ENCODE measurements around the gene SLC4A4.

SLC4A4 gene

GRCh38 chr4:71377561-71377960 lies 38.7 kb downstream of the SLC4A4 start:
- H3K4me3 Mint-ChIP-seq, result no peak overlapping the region
- H3K9me3 Mint-ChIP-seq, result no peaks in the 10 kb centered on the region
- ATAC-seq (ENCODE audit: low read depth) (no peak), DNase-seq (ENCODE audit: low spot score in 2 of 2) (no peak)
- no peaks in the 10 kb centered on the region for H3K36me3 Mint-ChIP-seq
- H3K4me1 Mint-ChIP-seq, result no peaks in the 10 kb centered on the region
- no peak overlapping the region for H3K27ac Mint-ChIP-seq
- H3K27me3 Mint-ChIP-seq, result peaks cover 2% of the 10 kb centered on the region

- no peak for ATAC-seq (ENCODE audit: low read depth)
- H3K4me1 Mint-ChIP-seq, result no peaks in the 10 kb centered on the region
- no peaks in the 10 kb centered on the region for H3K27me3 Mint-ChIP-seq
- no peak overlapping the region for H3K4me3 Mint-ChIP-seq
- H3K27ac Mint-ChIP-seq, result no peak overlapping the region
- no peaks in the 10 kb centered on the region for H3K9me3 Mint-ChIP-seq
- no peaks in the 10 kb centered on the region for H3K36me3 Mint-ChIP-seq
- DNase-seq (ENCODE audit: low spot score in 2 of 2), result no peak
Measured at GRCh38 chr4:71379126-71379525, 40.3 kb downstream of the SLC4A4 start.

GRCh38 chr4:71380788-71381187 lies 42.0 kb downstream of the SLC4A4 start:
- DNase-seq (ENCODE audit: low spot score in 2 of 2) (no peak), ATAC-seq (ENCODE audit: low read depth) (no peak)
- Mint-ChIP-seq H3K36me3 (no peaks in the 10 kb centered on the region), H3K4me3 (no peak overlapping the region), H3K4me1 (no peaks in the 10 kb centered on the region), H3K9me3 (no peaks in the 10 kb centered on the region), H3K27me3 (peaks cover 2% of the 10 kb centered on the region), H3K27ac (no peak overlapping the region)

GRCh38 chr4:71382125-71382899 lies 43.5 kb downstream of the SLC4A4 start:
- no peaks in the 10 kb centered on the region for H3K9me3 Mint-ChIP-seq
- H3K4me3 Mint-ChIP-seq, result no peak overlapping the region
- no peaks in the 10 kb centered on the region for H3K4me1 Mint-ChIP-seq
- no peak overlapping the region for H3K27ac Mint-ChIP-seq
- ATAC-seq (ENCODE audit: low read depth) (no peak), DNase-seq (ENCODE audit: low spot score in 2 of 2) (no peak)
- H3K36me3 Mint-ChIP-seq, result no peaks in the 10 kb centered on the region
- peaks cover 2% of the 10 kb centered on the region for H3K27me3 Mint-ChIP-seq

GRCh38 chr4:71382900-71383560 lies 44.2 kb downstream of the SLC4A4 start:
- H3K27ac Mint-ChIP-seq, result no peak overlapping the region
- H3K9me3 Mint-ChIP-seq, result no peaks in the 10 kb centered on the region
- peaks cover 2% of the 10 kb centered on the region for H3K27me3 Mint-ChIP-seq
- no peak for ATAC-seq (ENCODE audit: low read depth)
- DNase-seq (ENCODE audit: low spot score in 2 of 2), result no peak
- H3K4me3 Mint-ChIP-seq, result no peak overlapping the region
- H3K36me3 Mint-ChIP-seq, result no peaks in the 10 kb centered on the region
- no peaks in the 10 kb centered on the region for H3K4me1 Mint-ChIP-seq

- Mint-ChIP-seq H3K27me3 (peaks cover 3% of the 10 kb centered on the region), H3K9me3 (no peaks in the 10 kb centered on the region), H3K4me1 (no peaks in the 10 kb centered on the region), H3K36me3 (no peaks in the 10 kb centered on the region), H3K4me3 (no peak overlapping the region), H3K27ac (no peak overlapping the region)
- no peak for DNase-seq (ENCODE audit: low spot score in 2 of 2)
- no peak for ATAC-seq (ENCODE audit: low read depth)
Measured at GRCh38 chr4:71383984-71384383, 45.2 kb downstream of the SLC4A4 start.

- Mint-ChIP-seq H3K4me3 (no peak overlapping the region), H3K9me3 (no peaks in the 10 kb centered on the region), H3K27me3 (peaks cover 3% of the 10 kb centered on the region), H3K4me1 (no peaks in the 10 kb centered on the region), H3K27ac (no peak overlapping the region), H3K36me3 (no peaks in the 10 kb centered on the region)
- ATAC-seq (ENCODE audit: low read depth) (no peak), DNase-seq (ENCODE audit: low spot score in 2 of 2) (no peak)
Measured at GRCh38 chr4:71389149-71389827, 50.5 kb downstream of the SLC4A4 start.

- H3K4me1 Mint-ChIP-seq, result no peaks in the 10 kb centered on the region
- no peaks in the 10 kb centered on the region for H3K36me3 Mint-ChIP-seq
Measured at GRCh38 chr4:71392109-71392508, 53.3 kb downstream of the SLC4A4 start.

GRCh38 chr4:71396382-71396781 lies 57.6 kb downstream of the SLC4A4 start:
- no peak for DNase-seq (ENCODE audit: low spot score in 2 of 2)
- H3K27ac Mint-ChIP-seq, result no peak overlapping the region
- no peaks in the 10 kb centered on the region for H3K9me3 Mint-ChIP-seq
- H3K4me1 Mint-ChIP-seq, result no peaks in the 10 kb centered on the region
- no peak overlapping the region for H3K4me3 Mint-ChIP-seq
- no peaks in the 10 kb centered on the region for H3K36me3 Mint-ChIP-seq
- peaks cover 2% of the 10 kb centered on the region for H3K27me3 Mint-ChIP-seq
- ATAC-seq (ENCODE audit: low read depth), result no peak

More at GRCh38 chr4:71392109-71392508, 53.3 kb downstream of the SLC4A4 start:
- H3K27me3 Mint-ChIP-seq, result peaks cover 2% of the 10 kb centered on the region
- no peak overlapping the region for H3K27ac Mint-ChIP-seq
- ATAC-seq (ENCODE audit: low read depth) (no peak), DNase-seq (ENCODE audit: low spot score in 2 of 2) (no peak)
- H3K9me3 Mint-ChIP-seq, result no peaks in the 10 kb centered on the region
- no peak overlapping the region for H3K4me3 Mint-ChIP-seq

GRCh38 chr4:71400810-71401209 lies 62.0 kb downstream of the SLC4A4 start:
- H3K4me3 Mint-ChIP-seq, result no peak overlapping the region
- H3K36me3 Mint-ChIP-seq, result no peaks in the 10 kb centered on the region
- H3K27me3 Mint-ChIP-seq, result peaks cover 3% of the 10 kb centered on the region
- H3K9me3 Mint-ChIP-seq, result no peaks in the 10 kb centered on the region
- ATAC-seq (ENCODE audit: low read depth) (no peak), DNase-seq (ENCODE audit: low spot score in 2 of 2) (no peak)
- H3K27ac Mint-ChIP-seq, result no peak overlapping the region
- no peaks in the 10 kb centered on the region for H3K4me1 Mint-ChIP-seq

- Mint-ChIP-seq H3K27me3 (peaks cover 3% of the 10 kb centered on the region), H3K27ac (no peak overlapping the region), H3K9me3 (no peaks in the 10 kb centered on the region), H3K36me3 (no peaks in the 10 kb centered on the region), H3K4me3 (no peak overlapping the region), H3K4me1 (no peaks in the 10 kb centered on the region)
- no peak for DNase-seq (ENCODE audit: low spot score in 2 of 2)
- no peak for ATAC-seq (ENCODE audit: low read depth)
Measured at GRCh38 chr4:71402616-71403015, 63.8 kb downstream of the SLC4A4 start.

GRCh38 chr4:71404049-71404448 lies 65.2 kb downstream of the SLC4A4 start:
- H3K27me3 Mint-ChIP-seq, result peaks cover 3% of the 10 kb centered on the region
- H3K27ac Mint-ChIP-seq, result no peak overlapping the region
- ATAC-seq (ENCODE audit: low read depth) (no peak), DNase-seq (ENCODE audit: low spot score in 2 of 2) (no peak)
- no peaks in the 10 kb centered on the region for H3K36me3 Mint-ChIP-seq
- H3K4me3 Mint-ChIP-seq, result no peak overlapping the region
- H3K9me3 Mint-ChIP-seq, result peaks cover 6% of the 10 kb centered on the region
- H3K4me1 Mint-ChIP-seq, result no peaks in the 10 kb centered on the region

GRCh38 chr4:71405791-71406190 lies 67.0 kb downstream of the SLC4A4 start:
- ATAC-seq (ENCODE audit: low read depth) (no peak), DNase-seq (ENCODE audit: low spot score in 2 of 2) (no peak)
- Mint-ChIP-seq H3K27me3 (peaks cover 2% of the 10 kb centered on the region), H3K27ac (no peak overlapping the region), H3K4me3 (no peak overlapping the region), H3K9me3 (peaks cover 8% of the 10 kb centered on the region), H3K4me1 (no peaks in the 10 kb centered on the region), H3K36me3 (no peaks in the 10 kb centered on the region)

- no peaks in the 10 kb centered on the region for H3K4me1 Mint-ChIP-seq
- no peak overlapping the region for H3K27ac Mint-ChIP-seq
- H3K27me3 Mint-ChIP-seq, result peaks cover 2% of the 10 kb centered on the region
- ATAC-seq (ENCODE audit: low read depth) (no peak), DNase-seq (ENCODE audit: low spot score in 2 of 2) (no peak)
- H3K4me3 Mint-ChIP-seq, result no peak overlapping the region
- H3K9me3 Mint-ChIP-seq, result peaks cover 8% of the 10 kb centered on the region
- no peaks in the 10 kb centered on the region for H3K36me3 Mint-ChIP-seq
Measured at GRCh38 chr4:71406459-71406963, 67.7 kb downstream of the SLC4A4 start.
